Sigmoid colon (tissue), 7 donors: ENCODE measurements around the gene PIWIL1. TPM values are rescaled to one million over a fixed set of nuclear protein-coding genes. Genes with fewer than 3 reads are reported as not detected.

Experiments used
- DNase-seq: peaks from one replicate; pipeline ENCODE4 v3.0.0-alpha.2; 2019
- H3K27ac ChIP-seq, 4 donors: fragments of 200-600 bp; sonication (generic); one replicate each; pipeline ENCODE4 v1.5.1; 2016 to 2019; ENCODE audit warnings: mild to moderate bottlenecking in 1 of 4
- H3K27me3 ChIP-seq, 3 donors: fragments of 200-600 bp; sonication (generic); one replicate each; pipeline ENCODE4 v1.5.1; 2019; ENCODE audit warnings: mild to moderate bottlenecking in 1 of 3
- H3K36me3 ChIP-seq, 4 donors: fragments of 200-600 bp; sonication (generic); one replicate each; pipeline ENCODE4 v1.5.1; 2016 to 2019
- H3K4me1 ChIP-seq, 4 donors: fragments of 200-600 bp; sonication (generic); one replicate each; pipeline ENCODE4 v1.5.1; 2017 to 2019
- H3K4me3 ChIP-seq, 4 donors: fragments of 200-600 bp; sonication (generic); one replicate each; pipeline ENCODE4 v1.5.1; 2017 to 2019; ENCODE audit warnings: mild to moderate bottlenecking in 2 of 4, moderate library complexity in 1 of 4
- H3K9me3 ChIP-seq, 4 donors: fragments of 200-600 bp in 3 of 4; sonication (generic) in 3 of 4; one replicate each; pipeline versions ENCODE4 v1.5.1 to v1.6.1; 2013 to 2019
- CTCF ChIP-seq, 4 experiments: fragments of 450-650 bp in 3 of 4; fragments of 200-600 bp in 1 of 4; IDR thresholded peaks; one replicate each; pipeline ENCODE4 v1.5.1; 2016 to 2019; ENCODE audit warnings: antibody characterized with exemption in 4 of 4, mild to moderate bottlenecking in 3 of 4, moderate library complexity in 2 of 4
- EP300 ChIP-seq, 4 donors: sonication (generic); formaldehyde crosslinking; IDR thresholded peaks; one replicate each; pipeline ENCODE4 v1.6.1; 2017; ENCODE audit warnings: antibody characterized with exemption in 4 of 4
- POLR2A ChIP-seq, 2 donors: fragments of 450-650 bp; IDR thresholded peaks; one replicate each; pipeline ENCODE4 v1.6.1; 2016; ENCODE audit warnings: antibody characterized with exemption in 2 of 2, mild to moderate bottlenecking in 2 of 2, moderate library complexity in 2 of 2
- POLR2AphosphoS5 ChIP-seq, 4 donors: sonication (generic); formaldehyde crosslinking; IDR thresholded peaks; one replicate each; pipeline ENCODE4 v1.6.1; 2017; ENCODE audit warnings: antibody characterized with exemption in 4 of 4
- WGBS, 2 donors: extraction: QIAGEN DNeasy Blood & Tissue Kit; methylation state at CpG; one replicate each; pipeline ENCODE4 v1.1.7; 2013; 5-methylcytosine and 5-hydroxymethylcytosine counted together
- intact Hi-C: fragments of 100-400 bp; cut with DNase I; formaldehyde crosslinking; loops from one replicate; pipeline ENCODE4 v1.15.1; 2023
- polyA plus RNA-seq, 3 donors: library from polyadenylated mRNA; stranded (reverse); fragments of 200-250 nt; gene quantifications; one replicate each; pipeline ENCODE4 v1.2.3, GENCODE V29; 2013
- total RNA-seq, 4 donors: library from RNA; depleted of rRNA; stranded (reverse); fragments of >200 nt; gene quantifications; one replicate each; pipeline ENCODE4 v1.1.0, GENCODE V29; 2016
- donor health status: healthy with polysubstance abuse.
- donor health status: Bipolar disorder and iron deficiency.
- donor health status: healthy.

PIWIL1 gene
- total and polyA plus RNA-seq, 7 donors = not detected

- Histone ChIP-seq H3K4me3 (no peak overlapping the region), H3K27ac (no peak overlapping the region), H3K36me3 (no peaks in the 10 kb centered on the region), H3K9me3 (no peaks in the 10 kb centered on the region), H3K4me1 (no peaks in the 10 kb centered on the region), H3K27me3 (peaks cover 0 to 54% (median 9%) of the 10 kb centered on the region in 3 donors)
- DNase-seq = no peak
- TF ChIP-seq POLR2AphosphoS5 (IDR thresholded peaks at IDR 0.05) (no peak), EP300 (IDR thresholded peaks at IDR 0.05) (no peak), CTCF (IDR thresholded peaks at IDR 0.05) (no peak), POLR2A (IDR thresholded peaks at IDR 0.05) (no peak)
- 69 to 72% methylated on average over 8 of the region's 8 CpGs for WGBS, 2 donors
- intact Hi-C loops = no loop called here
These were observed 19.6 kb downstream of the PIWIL1 start for GRCh38 chr12:130357241-130357640.

- 65 to 67% methylated on average over 14 of the region's 14 CpGs for WGBS, 2 donors
- no peak overlapping the region for H3K4me3 ChIP-seq
- intact Hi-C loops = no loop called here
- TF ChIP-seq POLR2AphosphoS5 (IDR thresholded peaks at IDR 0.05) = no peak
- TF ChIP-seq POLR2A (IDR thresholded peaks at IDR 0.05) = no peak
- TF ChIP-seq CTCF (IDR thresholded peaks at IDR 0.05) = no peak
- no peak for TF ChIP-seq EP300 (IDR thresholded peaks at IDR 0.05)
- no peak for DNase-seq
- H3K36me3 ChIP-seq = no peaks in the 10 kb centered on the region
- H3K4me1 ChIP-seq = no peaks in the 10 kb centered on the region
- no peak overlapping the region for H3K27ac ChIP-seq
- no peaks in the 10 kb centered on the region for H3K9me3 ChIP-seq
- H3K27me3 ChIP-seq = peaks cover 0 to 48% (median 9%) of the 10 kb centered on the region in 3 donors
These were observed 20.1 kb downstream of the PIWIL1 start for GRCh38 chr12:130357729-130358330.

GRCh38 chr12:130362060-130362459 is 24.4 kb downstream of the PIWIL1 start:
- Histone ChIP-seq H3K9me3 (no peaks in the 10 kb centered on the region), H3K4me3 (no peak overlapping the region), H3K27me3 (peaks cover 0 to 24% (median 9%) of the 10 kb centered on the region in 3 donors), H3K4me1 (no peaks in the 10 kb centered on the region), H3K36me3 (no peaks in the 10 kb centered on the region), H3K27ac (no peak overlapping the region)
- no peak for DNase-seq
- TF ChIP-seq POLR2AphosphoS5 (IDR thresholded peaks at IDR 0.05) = no peak
- no peak for TF ChIP-seq CTCF (IDR thresholded peaks at IDR 0.05)
- no peak for TF ChIP-seq POLR2A (IDR thresholded peaks at IDR 0.05)
- 86 to 88% methylated on average over 5 of the region's 5 CpGs for WGBS, 2 donors
- intact Hi-C loops = no loop called here

- H3K36me3 ChIP-seq = no peaks in the 10 kb centered on the region
- no peak for DNase-seq
These were observed 26.9 kb downstream of the PIWIL1 start for GRCh38 chr12:130364578-130364977.

More at GRCh38 chr12:130364578-130364977, 26.9 kb downstream of the PIWIL1 start:
- TF ChIP-seq EP300 (IDR thresholded peaks at IDR 0.05) (no peak), POLR2AphosphoS5 (IDR thresholded peaks at IDR 0.05) (no peak), CTCF (IDR thresholded peaks at IDR 0.05) (no peak), POLR2A (IDR thresholded peaks at IDR 0.05) (no peak)
- Histone ChIP-seq H3K4me3 (no peak overlapping the region), H3K9me3 (no peaks in the 10 kb centered on the region), H3K27me3 (no peaks in the 10 kb centered on the region), H3K4me1 (no peaks in the 10 kb centered on the region), H3K27ac (no peak overlapping the region)
- intact Hi-C loops = no loop called here
- WGBS, 2 donors = 24 to 63% methylated on average over 2 of the region's 2 CpGs
